GM18907 (cell line): ENCODE data around the gene AHRR.
"Not testable (repeated sequence)": the region's sequence is repeated elsewhere in the genome, so short reads cannot be mapped to it uniquely, and the experiment has no call there.

ENCODE experiments used
- ATAC-seq: cut with Tn5 transposase; IDR thresholded peaks from one replicate; pipeline ENCODE4 v1.9.1; 2021; ENCODE audit warnings: mild to moderate bottlenecking, moderate library complexity; ENCODE audit not compliant: unreplicated experiment

AHRR gene

GRCh38 chr5:375921-376798, 54.6 kb downstream of the AHRR start:
- no peak for ATAC-seq

GRCh38 chr5:376799-377325, 55.3 kb downstream of the AHRR start:
- no peak for ATAC-seq

- ATAC-seq = no peak
These were observed 55.9 kb downstream of the AHRR start for GRCh38 chr5:377326-377981.

- no peak for ATAC-seq
These were observed 56.9 kb downstream of the AHRR start for GRCh38 chr5:378301-378891.

GRCh38 chr5:378976-379742, 57.6 kb downstream of the AHRR start:
- ATAC-seq = no peak

- ATAC-seq = no peak
These were observed 59.3 kb downstream of the AHRR start for GRCh38 chr5:380701-381309.

GRCh38 chr5:383066-383465, 61.6 kb downstream of the AHRR start:
- ATAC-seq = no peak

- ATAC-seq = no peak
These were observed 62.1 kb downstream of the AHRR start for GRCh38 chr5:383621-384020.

- ATAC-seq = not testable (repeated sequence)
These were observed 63.1 kb downstream of the AHRR start for GRCh38 chr5:384576-384975.

GRCh38 chr5:385321-385720, 63.8 kb downstream of the AHRR start:
- ATAC-seq = no peak

GRCh38 chr5:386432-387341, 65.2 kb downstream of the AHRR start:
- ATAC-seq = no peak

GRCh38 chr5:387491-388265, 66.2 kb downstream of the AHRR start:
- no peak for ATAC-seq

GRCh38 chr5:388266-389196, 67.0 kb downstream of the AHRR start:
- no peak for ATAC-seq

GRCh38 chr5:389197-389821, 67.8 kb downstream of the AHRR start:
- ATAC-seq = no peak

- no peak for ATAC-seq
These were observed 68.5 kb downstream of the AHRR start for GRCh38 chr5:389891-390622.
